VCaP (cell line): ENCODE measurements around the gene GPA33.
A peak's percentile ranks its signal among the peaks of the same experiment; 100 is the strongest.

Experiments
- H3K27ac ChIP-seq: fragments of 450-650 bp; 2 replicates; pipeline ENCODE4 v1.5.1; 2017
- TF ChIP-seq, protein P1 (sequence below): fragments of 450-650 bp; conservative IDR thresholded peaks from 2 replicates; pipeline ENCODE4 v1.5.1; 2017; ENCODE audit warnings: mild to moderate bottlenecking, moderate library complexity

The GPA33 gene

DNA sequence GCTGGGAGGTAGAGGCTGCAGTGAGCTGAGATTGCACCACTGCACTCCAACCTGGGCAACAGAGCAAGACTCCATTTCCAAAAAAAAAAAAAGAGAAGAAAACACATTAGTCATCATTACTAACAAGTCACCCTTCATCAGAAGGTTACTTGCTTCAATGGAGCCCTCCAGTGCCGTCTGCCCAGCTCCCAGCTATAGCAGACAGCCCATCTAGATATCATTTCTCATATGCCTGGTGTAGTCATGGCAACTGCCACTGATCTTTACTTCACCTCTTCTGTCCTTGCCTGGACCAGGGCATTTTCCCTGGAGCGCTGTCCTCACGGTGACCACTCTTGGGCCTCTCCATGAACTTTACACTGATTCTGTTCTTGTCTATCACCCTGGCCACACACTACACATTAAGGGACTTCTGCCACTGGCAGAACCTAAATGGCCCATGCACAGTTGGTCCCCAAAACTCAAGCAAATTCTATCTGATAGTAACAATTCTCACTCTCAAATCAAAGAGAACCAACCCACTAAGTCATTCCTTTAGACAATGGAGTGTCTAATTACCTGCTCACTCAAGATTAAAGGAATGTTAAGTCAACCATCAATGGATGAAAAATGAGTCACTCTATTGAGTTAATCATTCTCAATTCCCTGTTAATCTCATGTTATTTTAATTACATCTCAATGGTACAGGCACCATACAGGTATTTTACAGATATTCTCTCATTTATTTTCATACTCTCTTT is 12.9 kb downstream of the GPA33 start:
- TF ChIP-seq, protein P1, sequence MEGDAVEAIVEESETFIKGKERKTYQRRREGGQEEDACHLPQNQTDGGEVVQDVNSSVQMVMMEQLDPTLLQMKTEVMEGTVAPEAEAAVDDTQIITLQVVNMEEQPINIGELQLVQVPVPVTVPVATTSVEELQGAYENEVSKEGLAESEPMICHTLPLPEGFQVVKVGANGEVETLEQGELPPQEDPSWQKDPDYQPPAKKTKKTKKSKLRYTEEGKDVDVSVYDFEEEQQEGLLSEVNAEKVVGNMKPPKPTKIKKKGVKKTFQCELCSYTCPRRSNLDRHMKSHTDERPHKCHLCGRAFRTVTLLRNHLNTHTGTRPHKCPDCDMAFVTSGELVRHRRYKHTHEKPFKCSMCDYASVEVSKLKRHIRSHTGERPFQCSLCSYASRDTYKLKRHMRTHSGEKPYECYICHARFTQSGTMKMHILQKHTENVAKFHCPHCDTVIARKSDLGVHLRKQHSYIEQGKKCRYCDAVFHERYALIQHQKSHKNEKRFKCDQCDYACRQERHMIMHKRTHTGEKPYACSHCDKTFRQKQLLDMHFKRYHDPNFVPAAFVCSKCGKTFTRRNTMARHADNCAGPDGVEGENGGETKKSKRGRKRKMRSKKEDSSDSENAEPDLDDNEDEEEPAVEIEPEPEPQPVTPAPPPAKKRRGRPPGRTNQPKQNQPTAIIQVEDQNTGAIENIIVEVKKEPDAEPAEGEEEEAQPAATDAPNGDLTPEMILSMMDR, result no peak
- H3K27ac ChIP-seq, result no peak overlapping the region

DNA sequence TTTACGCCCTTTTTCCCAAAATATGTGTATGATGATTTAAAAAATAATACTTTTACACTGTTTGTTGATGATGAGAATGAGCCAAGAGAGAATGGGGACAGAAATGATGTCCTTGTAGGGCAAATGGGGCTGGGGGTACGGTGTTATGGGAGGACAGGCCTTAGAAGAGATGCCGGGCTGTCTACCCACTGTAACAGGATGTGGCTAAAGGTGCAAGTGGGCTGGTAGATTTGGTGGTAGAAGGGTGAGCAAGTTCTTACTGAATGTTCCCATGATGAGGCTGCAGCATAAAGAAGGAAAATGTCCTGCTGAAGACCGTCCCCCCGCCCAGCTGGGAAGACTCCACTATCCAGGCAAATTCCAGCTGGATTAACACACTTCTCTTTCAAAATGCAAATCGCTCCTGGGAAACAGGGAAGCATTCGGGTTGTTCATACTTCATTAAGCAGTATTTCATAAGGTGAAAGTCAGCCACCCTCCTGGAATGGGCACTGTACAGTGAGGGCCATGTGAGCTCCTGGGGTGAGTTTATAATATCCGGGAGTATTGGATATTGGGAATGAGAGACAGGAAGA is 14.0 kb downstream of the GPA33 start:
- no peak overlapping the region for H3K27ac ChIP-seq
- TF ChIP-seq, protein P1, result no peak

- TF ChIP-seq, protein P1, result no peak
- H3K27ac ChIP-seq, result no peak overlapping the region
Measured at GRCh38 chr1:167071286-167071685, 18.9 kb downstream of the GPA33 start.

DNA sequence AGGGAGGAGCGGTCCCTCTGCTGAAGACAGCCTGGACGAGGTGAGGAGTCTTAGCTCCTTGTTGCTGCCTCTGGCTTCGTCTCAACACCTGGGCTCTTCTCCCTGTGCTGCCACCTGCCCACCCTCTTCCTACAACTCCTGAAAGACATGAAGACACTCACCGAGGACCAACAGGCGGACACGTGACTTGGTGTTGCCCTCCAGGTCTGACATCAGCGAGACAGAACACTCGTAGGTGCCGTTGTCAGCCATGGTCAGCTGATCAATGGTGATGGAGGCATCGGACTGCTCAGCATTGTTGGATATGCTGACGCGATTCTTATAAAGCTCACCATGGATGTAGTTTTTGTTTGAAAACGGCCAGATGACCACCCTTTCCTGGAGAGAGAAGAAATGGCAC is 21.4 kb downstream of the GPA33 start:
- no peak overlapping the region for H3K27ac ChIP-seq
- TF ChIP-seq, protein P1, result no peak

GRCh38 chr1:167067904-167068303 is 22.3 kb downstream of the GPA33 start:
- no peak overlapping the region for H3K27ac ChIP-seq
- TF ChIP-seq, protein P1, result no peak

DNA sequence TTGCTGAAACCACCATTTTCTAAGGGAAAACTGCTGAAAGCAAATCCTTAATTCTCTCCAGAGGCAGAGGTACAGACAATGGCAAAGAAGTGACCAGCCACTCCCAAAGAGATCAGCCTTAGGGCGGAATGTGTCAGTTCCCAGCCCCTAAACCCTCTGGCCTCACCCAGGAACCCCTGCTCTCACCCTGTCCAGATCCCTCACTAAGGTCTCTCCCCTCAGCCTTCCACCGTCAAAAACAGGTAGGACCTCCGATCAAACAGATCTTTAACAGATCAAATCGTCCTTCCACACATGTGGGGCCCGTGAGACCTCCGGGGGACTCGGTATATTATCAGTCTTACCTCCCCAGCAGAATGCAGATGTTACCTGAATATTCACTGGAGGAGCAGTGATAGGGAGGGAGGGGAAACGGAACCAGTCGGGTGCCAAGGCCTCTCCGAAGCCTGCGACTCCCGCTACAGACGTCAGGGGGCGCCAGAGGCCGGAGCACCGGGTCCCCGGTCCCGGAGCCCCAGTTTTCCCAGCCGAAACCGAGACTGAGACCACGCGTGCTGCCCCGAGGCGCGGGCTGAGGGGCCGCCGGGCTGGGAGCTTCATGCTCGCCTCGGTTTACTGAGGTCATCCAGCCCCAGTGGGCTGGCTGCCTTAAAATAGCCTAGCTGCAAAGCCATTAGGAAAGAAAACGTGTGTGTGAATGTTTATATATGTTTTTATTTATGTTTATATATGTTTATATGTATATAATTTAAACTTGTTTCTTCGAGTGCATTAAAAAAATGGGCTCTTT is 23.6 kb downstream of the GPA33 start:
- TF ChIP-seq, protein P1, result peak; percentile 97
- H3K27ac ChIP-seq, result peak overlapping the region; percentile 66; the same call in 1 of the 2 replicates

DNA sequence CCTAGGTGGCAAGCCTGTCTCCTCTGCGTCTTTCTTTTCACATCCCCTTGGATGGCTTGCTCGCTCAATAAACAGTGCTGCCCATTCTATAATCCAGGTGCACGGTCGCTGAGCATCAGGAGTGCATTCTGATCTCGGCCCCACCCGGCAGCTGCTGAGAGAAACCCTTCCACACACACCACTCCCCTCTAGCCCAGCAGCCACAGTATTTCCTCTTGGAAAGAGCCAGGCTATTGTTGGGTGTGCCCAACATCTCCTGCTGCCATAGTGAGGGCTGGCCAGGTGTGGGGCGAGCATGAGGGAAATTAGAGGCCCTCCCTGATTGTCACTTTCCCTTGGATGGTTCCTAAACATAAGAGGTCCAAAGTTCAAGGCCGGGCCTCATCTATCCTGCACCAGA is 24.7 kb downstream of the GPA33 start:
- TF ChIP-seq, protein P1, result no peak

More for the DNA sequence above, 24.7 kb downstream of the GPA33 start:
- no peak overlapping the region for H3K27ac ChIP-seq
